GM18520 (cell line): ENCODE measurements around the gene KIF5B.
"Not testable (repeated sequence)": the region's sequence is repeated elsewhere in the genome, so short reads cannot be mapped to it uniquely, and the experiment has no call there.

Experiments used
- ATAC-seq: cut with Tn5 transposase; IDR thresholded peaks from one replicate; pipeline ENCODE4 v1.9.1; 2021; ENCODE audit not compliant: unreplicated experiment

KIF5B gene

DNA sequence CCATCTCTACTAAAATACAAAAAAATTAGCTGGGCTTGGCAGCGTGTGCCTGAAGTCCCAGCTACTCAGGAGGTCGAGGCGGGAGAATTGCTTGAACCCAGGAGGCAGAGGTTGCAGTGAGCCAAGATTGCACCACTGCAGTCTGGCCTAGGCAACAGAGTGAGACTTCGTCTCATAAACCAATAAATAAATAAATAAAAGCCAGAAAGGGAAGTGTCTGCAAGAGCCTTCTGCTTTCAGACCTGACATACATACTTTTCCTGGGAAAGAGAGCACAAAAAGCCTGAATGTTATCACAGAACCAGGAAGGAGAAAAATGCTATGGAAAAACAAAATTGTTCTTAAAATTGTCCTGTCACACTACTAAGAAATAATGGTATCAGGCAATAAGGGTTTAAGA is 4.1 kb upstream of the KIF5B start:
- no peak for ATAC-seq

DNA sequence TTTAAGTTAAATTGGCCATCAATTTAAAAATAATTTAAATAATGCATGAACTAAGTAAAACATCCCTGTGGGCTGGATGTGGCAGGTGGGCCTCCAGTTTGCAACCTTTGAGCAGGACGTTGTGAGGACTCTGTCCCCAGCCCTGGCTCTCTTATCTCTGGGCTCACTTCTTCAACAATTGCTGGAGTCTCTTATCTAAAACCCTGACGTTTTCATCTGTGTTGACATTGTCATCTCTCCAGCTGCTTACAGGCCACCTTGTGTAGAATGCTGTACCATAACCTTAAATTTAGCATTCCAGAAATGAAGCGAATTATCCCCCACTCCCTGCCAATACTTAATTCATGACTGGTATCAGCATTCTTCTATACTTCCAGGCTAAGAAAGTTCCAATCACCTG is 3.2 kb upstream of the KIF5B start:
- no peak for ATAC-seq

DNA sequence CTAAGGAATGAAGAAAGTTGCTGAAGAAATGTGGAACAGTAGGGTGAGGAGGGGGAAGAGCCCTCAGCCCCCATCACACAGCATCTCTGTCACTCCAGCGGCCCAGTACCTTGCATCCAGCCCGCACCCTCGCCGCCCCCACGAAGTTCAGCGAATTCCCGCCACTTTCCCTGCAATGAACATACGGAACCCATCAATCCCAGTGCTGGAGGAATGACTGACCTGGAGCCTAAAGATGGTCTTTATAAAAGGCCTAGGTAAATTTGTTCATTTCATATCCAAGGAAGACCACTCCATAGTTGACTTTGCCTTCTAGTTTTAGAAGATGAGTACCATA is 779 bp upstream of the KIF5B start:
- ATAC-seq: no peak

DNA sequence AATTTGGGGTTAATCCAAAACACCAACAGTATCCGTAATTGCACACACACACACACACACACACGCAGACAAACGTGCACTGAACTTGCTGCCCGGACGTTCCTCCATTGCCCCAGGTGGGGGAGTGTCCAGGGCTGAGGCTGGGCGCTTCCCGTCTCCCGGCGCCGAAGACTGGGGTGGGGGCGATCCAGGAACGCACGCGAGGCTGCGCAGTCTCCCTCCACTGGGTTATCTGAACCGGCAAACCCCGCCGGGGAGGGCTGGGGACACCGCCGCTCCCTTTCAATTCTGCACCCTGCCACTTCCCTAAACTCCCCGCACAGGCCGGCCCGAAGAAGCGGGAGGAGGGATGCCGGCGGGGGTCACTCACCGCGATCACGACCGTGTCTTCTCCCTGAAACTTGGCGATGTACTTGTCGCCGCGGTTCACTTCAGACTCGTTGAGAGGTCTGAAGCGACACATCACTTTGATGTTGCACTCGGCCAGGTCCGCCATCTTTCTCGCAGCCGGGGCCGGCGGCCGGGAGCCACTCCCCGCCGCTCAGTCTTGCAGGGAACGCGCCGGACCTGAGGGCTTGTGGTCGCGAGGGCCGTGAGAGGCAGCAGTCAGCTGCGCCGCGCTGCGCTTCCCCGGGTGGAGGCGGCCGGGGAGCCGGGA is 618 bp downstream of the KIF5B start:
- peak; percentile 23 for ATAC-seq

DNA sequence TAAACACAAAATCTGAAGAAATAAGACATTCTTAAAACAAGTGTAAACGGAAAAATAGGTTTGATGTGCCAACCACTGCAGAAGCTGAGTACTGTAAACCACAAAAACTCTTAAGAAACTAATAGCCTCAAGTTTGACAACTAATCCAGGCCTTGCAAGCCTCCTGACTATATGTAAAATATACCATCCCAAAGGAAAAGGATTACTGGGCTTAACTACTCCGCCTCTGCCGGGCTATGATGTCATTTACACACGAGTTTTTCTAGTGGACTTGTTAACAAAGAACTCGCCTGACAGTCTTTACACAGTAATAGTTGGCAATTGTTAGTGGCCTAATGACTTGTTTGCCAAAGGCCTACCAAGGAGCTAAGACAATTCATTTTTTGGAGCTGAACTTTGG is 2.1 kb downstream of the KIF5B start:
- ATAC-seq: no peak

DNA sequence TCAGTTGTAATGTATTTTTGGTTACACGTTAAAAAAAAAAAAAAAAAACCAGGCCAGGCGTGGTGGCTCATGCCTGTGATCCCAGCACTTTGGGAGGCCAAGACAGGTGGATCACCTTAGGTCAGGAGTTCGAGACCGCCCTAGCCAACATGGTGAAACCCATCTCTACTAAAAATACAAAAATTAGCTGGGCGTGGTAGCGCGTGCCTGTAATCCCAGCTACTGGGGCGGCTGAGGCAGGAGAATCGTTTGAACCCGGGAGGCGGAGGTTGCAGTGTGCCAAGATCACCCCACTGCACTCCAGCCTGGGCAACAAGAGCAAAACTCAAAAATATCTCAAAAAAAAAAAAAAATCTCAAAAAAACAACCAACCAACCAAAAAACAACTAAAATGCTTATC is 2.8 kb downstream of the KIF5B start:
- not testable (repeated sequence) for ATAC-seq

DNA sequence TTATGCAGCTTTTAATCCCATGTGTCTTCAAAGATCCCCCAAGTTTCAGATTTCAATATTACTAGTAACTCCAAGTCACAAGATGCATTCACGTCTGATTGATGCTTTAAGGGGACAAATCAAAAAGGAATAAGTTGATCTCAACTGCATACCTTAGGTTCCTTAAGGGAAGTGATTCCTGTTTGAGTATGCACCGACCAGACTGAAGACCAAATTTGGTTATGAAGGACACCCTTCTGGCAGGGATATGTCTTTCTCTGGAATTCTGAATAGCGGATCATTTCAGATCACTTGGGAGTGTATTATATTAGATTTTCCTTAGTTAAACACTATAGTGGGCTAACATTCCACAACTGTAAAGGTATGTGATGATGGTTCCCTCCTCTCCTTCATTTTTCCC is 4.3 kb downstream of the KIF5B start:
- ATAC-seq: no peak

DNA sequence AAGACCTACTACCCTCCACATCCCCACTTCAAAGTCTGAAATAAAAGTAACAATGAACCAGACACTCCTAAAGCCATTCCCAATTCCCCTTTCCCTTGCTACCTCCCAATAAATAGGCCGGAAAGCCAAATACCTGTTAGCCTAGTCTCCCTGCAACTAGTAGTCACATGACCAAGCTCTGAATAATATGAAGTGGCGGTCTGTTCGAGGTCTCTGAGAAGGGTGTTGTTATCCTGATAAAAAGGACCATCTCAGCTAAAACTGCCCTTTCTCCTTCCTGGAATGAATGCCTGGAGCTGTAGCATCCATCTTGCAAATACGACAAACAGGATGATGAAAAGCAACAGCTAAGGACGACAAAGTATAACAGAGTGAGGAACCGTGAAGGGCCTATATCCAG is 6.0 kb downstream of the KIF5B start:
- no peak for ATAC-seq

DNA sequence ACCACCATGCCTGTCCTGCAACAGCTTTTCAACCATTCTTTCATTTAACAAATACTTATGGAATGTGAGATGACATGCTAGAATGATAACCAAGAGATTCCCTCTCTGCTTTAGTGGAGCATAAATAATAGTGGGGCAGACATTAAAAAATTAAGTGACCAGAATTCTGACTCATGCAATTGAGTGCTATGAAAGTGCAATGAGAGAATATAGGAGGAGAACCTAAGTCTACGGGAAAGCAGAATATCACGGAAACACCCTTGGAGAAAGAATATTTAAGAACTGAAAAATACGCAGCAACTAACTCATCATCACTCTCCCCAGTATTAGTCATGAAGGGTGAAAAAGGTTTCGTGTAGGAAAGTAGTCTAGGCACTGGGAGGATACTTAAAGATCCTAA is 7.1 kb downstream of the KIF5B start:
- ATAC-seq: no peak

DNA sequence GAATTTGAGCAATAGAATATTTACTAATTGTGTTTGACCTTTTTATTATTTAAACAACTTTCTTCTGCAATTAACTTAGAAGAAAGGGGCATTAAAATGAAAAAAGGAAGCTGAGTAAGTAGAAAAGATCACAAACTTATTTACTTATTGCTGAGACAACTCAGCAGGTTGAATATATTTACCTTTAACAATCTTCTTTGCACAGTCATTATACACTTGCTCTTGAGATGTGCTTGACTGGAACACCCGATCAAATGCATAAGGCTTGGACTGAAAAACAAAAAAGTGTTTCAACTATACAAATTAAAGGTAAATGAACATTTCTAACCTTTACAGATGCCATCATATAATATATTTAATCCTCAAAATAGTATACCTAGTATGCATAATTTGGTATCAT is 7.9 kb downstream of the KIF5B start:
- no peak for ATAC-seq

DNA sequence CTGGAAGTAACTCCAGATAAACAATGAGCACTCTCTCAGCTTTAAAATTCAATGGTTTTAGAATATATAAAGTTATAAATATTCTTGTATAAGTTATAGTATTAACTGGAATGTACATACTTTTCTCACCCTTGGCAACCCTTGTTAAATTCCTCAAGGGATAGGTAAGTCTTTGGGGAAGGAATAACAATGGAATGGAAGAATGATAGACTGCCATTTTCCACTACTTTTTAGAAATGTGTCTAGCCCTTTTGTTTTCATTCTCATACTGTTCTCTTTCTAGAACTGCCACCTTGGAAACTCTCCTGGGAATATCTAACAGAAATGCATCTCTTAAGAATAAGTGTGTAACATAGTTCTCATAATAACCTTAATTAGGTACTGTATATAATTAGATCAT is 8.3 kb downstream of the KIF5B start:
- no peak for ATAC-seq

DNA sequence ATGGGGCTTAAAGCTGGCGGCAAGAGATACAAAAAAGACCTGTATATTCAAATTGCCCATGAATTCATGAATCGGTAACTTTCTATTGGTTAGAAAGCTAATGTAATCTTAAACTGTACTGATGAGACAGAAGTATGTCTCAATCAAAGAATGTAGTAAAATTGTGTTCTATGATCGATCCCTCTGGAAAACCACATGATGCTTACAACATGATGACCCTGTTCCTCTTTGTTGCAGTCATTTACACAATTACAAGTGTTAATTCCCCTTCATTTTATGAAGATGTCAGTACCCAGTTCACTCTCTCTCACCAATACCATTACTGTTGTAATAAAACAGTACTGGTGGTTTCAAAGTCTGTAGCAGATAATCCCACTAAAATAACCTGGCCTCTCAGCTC is 10.1 kb downstream of the KIF5B start:
- no peak for ATAC-seq

DNA sequence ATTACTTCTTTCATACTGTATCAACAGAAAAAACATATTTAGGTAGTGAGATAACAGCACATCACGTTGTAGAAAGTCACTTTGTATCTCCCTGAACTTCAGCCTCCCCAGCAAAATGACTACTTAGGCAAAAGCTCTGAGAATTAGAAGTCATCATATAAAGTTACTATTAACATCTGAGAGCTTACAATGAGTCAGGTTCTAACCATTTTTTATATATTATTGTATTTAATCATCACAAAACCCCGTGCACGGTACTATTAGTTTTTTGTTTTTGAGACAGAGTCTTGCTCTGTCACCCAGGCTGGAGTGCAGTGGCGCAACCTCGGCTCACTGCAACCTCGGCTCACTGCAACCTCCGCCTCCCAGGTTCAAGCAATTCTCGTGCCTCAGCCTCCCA is 13.5 kb downstream of the KIF5B start:
- ATAC-seq: not testable (repeated sequence)

DNA sequence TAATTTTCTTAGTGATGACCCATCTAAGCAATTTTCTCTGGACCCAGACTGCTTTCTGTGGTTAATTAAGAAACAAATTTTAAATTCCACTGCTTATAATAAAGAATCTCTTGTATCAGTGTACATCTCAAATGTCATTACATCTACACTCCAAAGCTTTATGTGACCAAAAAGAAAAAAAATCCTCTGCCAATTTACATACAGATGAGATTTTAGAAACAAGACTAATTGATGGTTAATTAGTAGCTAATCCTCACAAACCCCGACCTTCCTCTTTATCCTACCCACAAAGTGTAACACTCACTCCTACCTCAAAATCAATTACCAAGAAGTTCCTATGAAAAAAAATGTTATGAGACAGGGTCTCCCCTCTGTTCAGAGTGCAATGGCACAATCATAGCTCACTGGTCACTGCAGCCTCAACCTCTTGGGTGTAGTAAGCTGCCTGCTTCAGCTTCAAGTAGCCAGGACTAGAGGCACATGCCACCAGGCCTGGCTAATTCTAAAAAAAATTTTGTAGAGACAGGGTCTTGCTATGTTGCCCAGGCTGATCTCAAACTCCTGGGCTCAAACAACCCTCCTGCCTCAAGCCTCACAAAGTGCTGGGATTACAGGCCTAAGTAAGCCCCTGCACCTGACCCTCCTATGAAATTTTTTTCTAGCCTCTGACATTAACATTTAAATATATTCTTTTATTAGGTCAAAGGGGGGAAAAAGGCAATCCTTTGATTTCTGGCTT is 14.8 kb downstream of the KIF5B start:
- no peak for ATAC-seq

DNA sequence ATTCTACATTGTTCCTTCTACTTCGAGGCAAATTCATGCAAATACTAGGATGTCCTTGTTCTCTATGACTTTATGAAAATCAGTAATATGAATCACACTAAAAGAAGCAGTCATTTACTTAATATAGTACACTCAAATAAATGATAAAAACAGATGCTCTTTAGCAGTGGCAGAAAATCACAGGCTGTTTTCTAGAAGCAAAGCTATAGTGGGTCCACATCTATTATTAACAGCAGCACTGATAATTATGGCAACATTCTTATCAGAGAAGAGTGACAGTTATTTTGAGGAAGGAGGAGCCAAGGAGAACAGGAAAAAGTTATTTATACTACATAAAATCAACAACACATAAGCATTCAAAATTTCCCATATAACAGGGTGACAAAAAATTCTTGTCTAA is 16.5 kb downstream of the KIF5B start:
- no peak for ATAC-seq

DNA sequence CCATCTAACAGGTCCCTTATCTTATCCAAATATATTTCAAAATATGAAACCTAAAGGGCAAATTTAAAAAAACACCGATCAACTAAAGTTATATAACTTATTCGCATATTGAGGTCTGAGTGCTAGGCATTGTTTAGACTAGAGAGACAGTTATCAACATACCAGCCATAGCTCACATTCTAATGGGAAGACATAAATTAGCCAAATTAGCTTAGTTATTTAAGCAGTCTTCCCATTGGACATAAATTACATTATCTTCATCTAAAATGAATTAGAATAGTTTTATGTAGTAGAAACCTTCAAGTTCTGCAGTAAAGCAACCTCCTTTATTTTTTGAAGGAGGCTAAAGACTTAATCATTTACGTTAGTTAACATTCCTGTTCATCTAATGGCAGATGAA is 17.4 kb downstream of the KIF5B start:
- ATAC-seq: no peak

DNA sequence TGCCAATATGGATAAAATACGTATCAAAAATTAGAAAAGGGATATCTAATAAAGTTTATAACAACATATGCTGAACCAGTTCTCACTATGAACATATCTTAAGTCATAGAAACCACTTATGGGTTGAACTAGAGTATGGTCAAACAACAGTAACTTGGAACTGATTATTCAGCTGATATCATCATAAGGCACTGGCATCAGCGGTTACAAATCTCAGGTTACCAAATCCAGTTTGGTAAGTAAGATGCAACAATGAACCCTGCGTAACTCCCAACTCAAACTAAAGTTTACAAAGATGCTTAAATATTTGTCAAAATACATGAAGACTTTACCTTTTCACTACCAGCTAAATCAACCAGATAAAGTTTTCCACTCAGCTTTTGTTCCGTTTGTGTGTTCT is 19.3 kb downstream of the KIF5B start:
- no peak for ATAC-seq

DNA sequence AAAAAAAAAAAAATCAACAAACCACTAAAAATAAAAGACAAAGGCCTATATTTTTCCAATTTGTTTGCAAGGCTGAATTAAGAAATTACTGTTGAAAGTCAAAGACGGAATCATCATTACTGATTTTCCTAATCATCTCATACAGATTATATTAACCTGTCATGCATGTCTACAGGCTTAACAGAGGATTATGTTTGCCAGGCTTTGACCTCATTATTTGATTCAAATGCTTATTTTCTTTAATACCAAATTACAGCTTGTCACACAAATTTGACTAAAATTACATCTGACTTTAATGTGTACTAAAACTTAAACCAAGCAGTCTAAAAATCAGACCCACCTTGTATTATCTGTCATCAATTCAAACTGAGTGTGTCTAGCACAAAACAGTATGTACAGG is 21.2 kb downstream of the KIF5B start:
- no peak for ATAC-seq

DNA sequence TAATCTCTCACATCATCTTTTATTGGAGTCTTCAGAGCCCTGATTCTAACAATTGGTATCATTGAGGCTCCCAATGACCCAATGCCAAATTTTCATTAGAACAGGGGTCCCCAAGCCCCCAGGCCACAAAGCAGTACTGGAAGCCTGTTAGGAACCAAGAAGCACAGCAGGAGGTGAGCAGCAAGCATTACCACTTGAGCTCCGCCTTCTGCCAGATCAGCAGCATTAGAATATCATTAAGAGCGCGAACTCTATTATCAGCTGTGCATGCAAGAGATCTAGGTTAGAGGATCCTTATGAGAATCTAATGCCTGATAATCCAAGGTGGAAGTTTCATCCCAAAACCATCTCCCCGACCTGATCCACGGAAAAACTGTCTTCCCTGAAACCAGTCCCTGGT is 23.1 kb downstream of the KIF5B start:
- no peak for ATAC-seq

DNA sequence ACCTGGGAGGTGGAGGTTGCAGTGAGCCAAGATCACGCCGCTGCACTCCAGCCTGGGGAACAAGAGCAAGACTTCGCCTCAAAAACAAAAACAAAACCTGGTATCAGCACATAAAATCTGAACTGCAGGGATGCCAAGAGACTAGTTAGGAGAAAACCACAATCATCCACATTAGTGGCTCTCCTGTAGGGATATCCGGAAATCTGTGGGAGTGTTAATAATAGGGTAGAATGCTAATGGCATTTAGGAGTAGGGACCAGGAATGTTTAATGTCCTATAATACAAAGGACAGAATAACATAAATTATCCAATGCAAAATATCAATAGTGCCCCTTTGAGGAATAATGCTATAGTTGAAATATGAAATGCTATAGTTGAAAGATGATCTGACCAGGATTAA is 24.3 kb downstream of the KIF5B start:
- no peak for ATAC-seq

DNA sequence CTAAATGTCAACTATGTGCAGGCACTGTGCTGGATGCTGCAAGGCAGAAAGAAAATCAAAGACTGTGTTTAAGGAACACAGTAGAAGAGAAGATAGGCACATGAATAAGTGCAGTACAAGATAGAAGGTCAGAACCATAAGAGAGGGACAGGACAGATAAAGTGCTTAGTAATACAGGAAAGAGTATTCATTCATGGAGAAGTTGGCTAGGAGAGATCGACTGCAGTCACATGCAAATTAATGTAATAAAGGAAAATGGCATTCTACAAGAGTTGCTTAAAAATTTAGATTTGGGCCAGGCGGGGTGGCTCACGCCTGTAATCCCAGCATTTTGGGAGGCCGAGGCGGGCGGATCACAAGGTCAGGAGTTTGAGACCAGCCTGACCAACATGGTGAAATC is 24.8 kb downstream of the KIF5B start:
- no peak for ATAC-seq

DNA sequence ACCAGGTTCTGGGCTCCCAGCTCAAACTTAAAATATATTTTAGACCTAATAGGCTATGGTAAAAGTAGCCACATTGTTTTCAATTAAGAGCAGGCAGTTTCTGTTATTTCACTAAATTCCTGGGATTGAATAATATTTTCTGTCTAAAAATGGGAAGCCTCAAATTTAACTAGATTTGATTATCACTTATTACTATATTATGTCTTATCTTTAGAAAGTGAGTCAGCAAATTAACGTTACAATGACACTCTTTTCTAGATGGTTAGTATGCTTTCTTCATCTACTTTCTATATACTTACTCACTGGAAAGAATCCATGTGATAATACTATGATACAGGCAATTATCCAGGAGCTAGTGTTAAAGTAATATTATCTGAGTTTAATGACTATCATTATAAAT is 27.5 kb downstream of the KIF5B start:
- no peak for ATAC-seq

DNA sequence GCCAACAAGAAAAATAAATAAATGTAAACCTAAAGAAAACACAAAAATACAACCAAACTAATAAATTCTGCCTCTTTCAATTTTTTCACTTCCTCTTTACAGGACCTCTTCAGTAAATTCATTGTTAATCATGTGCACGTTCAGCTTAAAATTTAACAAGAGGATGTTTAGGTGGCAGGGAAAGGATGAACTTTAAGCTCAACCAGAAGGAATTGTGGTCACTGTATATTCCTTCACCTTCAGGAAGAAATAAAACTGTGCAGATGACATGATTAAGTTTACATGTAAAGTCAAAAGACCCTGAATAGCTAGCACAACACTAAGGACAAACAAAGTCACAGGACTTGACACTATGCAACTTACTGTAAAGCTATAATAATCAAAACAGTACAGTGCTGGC is 33.0 kb downstream of the KIF5B start:
- ATAC-seq: no peak
